ENCODE data around the gene CYSRT1. TPM values are rescaled to one million over a fixed set of nuclear protein-coding genes. Genes with fewer than 3 reads are reported as not detected.

The CYSRT1 gene
- total RNA-seq, 1 donor, result 0.27 TPM

GRCh38 chr9:137205126-137206069 lies 19.6 kb upstream of the CYSRT1 start, which contains the start of the genes NDOR1 and TMEM203:
Gene NDOR1 (plus strand): TSS chr9:137205700. CDS start chr9:137205778, 78 bp downstream.
Gene TMEM203 (minus strand): TSS chr9:137205648. CDS start chr9:137205414, 234 bp downstream.
- peak; percentile 86 to 92 (median 90) for DNase-seq (ENCODE audit: low read depth in 2 of 3, low spot score in 2 of 3)

GRCh38 chr9:137206602-137207001 lies 18.4 kb upstream of the CYSRT1 start:
- no peak for DNase-seq (ENCODE audit: low read depth in 2 of 3, low spot score in 2 of 3)

- DNase-seq (ENCODE audit: low read depth in 2 of 3, low spot score in 2 of 3), result no peak
Measured at GRCh38 chr9:137211532-137211931, 13.4 kb upstream of the CYSRT1 start.

GRCh38 chr9:137212520-137212919 lies 12.5 kb upstream of the CYSRT1 start:
- no peak for DNase-seq (ENCODE audit: low read depth in 2 of 3, low spot score in 2 of 3)

GRCh38 chr9:137213160-137214060 lies 11.6 kb upstream of the CYSRT1 start:
- DNase-seq (ENCODE audit: low read depth in 2 of 3, low spot score in 2 of 3), result no peak

- DNase-seq (ENCODE audit: low read depth in 2 of 3, low spot score in 2 of 3), result no peak
Measured at GRCh38 chr9:137214620-137215019, 10.4 kb upstream of the CYSRT1 start.

GRCh38 chr9:137215196-137215986 lies 9.6 kb upstream of the CYSRT1 start:
- DNase-seq (ENCODE audit: low read depth in 2 of 3, low spot score in 2 of 3), result no peak

- DNase-seq (ENCODE audit: low read depth in 2 of 3, low spot score in 2 of 3), result no peak
Measured at GRCh38 chr9:137216188-137216965, 8.6 kb upstream of the CYSRT1 start.

GRCh38 chr9:137217276-137218211 lies 7.4 kb upstream of the CYSRT1 start:
- no peak for DNase-seq (ENCODE audit: low read depth in 2 of 3, low spot score in 2 of 3)

GRCh38 chr9:137218212-137218753 lies 6.7 kb upstream of the CYSRT1 start:
- DNase-seq (ENCODE audit: low read depth in 2 of 3, low spot score in 2 of 3), result no peak

GRCh38 chr9:137218754-137219271 lies 6.2 kb upstream of the CYSRT1 start:
- DNase-seq (ENCODE audit: low read depth in 2 of 3, low spot score in 2 of 3), result no peak

- DNase-seq (ENCODE audit: low read depth in 2 of 3, low spot score in 2 of 3), result no peak
Measured at GRCh38 chr9:137219757-137220316, 5.1 kb upstream of the CYSRT1 start.

GRCh38 chr9:137220317-137221094 lies 4.5 kb upstream of the CYSRT1 start:
- DNase-seq (ENCODE audit: low read depth in 2 of 3, low spot score in 2 of 3), result no peak

- no peak for DNase-seq (ENCODE audit: low read depth in 2 of 3, low spot score in 2 of 3)
Measured at GRCh38 chr9:137221095-137221505, 3.9 kb upstream of the CYSRT1 start.

- DNase-seq (ENCODE audit: low read depth in 2 of 3, low spot score in 2 of 3), result no peak
Measured at GRCh38 chr9:137221506-137222111, 3.4 kb upstream of the CYSRT1 start.
